Pancreas (tissue), 10 donors: ENCODE data around the gene GPR39. TPM values are rescaled to one million over a fixed set of nuclear protein-coding genes. Genes with fewer than 3 reads are reported as not detected.

ENCODE experiments used
- ATAC-seq, 4 donors: fragments of 200-7000 bp; cut with Tn5 transposase; one replicate each; pipeline versions ENCODE4 v1.8.0 to v1.9.1; 2020; ENCODE audit warnings: mild to moderate bottlenecking in 4 of 4, moderate library complexity in 4 of 4
- DNase-seq, 6 donors: peaks; one replicate each; pipeline ENCODE4 v3.0.0-alpha.2; 2020
- FAIRE-seq: peaks from 2 replicates; lab custom pipeline; 2012; peaks lifted over from hg19 to GRCh38; lab: Jason Lieb, UNC
- H3K27ac ChIP-seq, 4 donors: fragments of 200-600 bp; sonication (generic); 1 replicate in 3 of 4; 2 replicates in 1 of 4; pipeline versions ENCODE4 v1.5.0 to v1.8.0; 2020
- H3K27me3 ChIP-seq, 4 donors: fragments of 200-600 bp; one replicate each; pipeline ENCODE4 v1.8.0; 2021
- H3K36me3 ChIP-seq, 3 donors: fragments of 200-600 bp; sonication (generic) in 1 of 3; one replicate each; pipeline versions ENCODE4 v1.5.0 to v1.8.0; 2020 to 2021
- H3K4me1 ChIP-seq, 3 donors: fragments of 200-600 bp; one replicate each; pipeline ENCODE4 v1.8.0; 2021
- H3K4me3 ChIP-seq, 4 donors: fragments of 200-600 bp; sonication (generic) in 2 of 4; one replicate each; pipeline versions ENCODE4 v1.5.0 to v1.8.0; 2020 to 2021
- H3K9me3 ChIP-seq, 4 donors: fragments of 200-600 bp; one replicate each; pipeline ENCODE4 v1.8.0; 2021
- CTCF ChIP-seq, 4 donors: fragments of 200-600 bp; sonication (generic) in 3 of 4; IDR thresholded peaks; one replicate each; pipeline versions ENCODE4 v1.5.0 to v1.8.0; 2021; ENCODE audit warnings: antibody characterized with exemption in 4 of 4
- WGBS, 2 donors: extraction: QIAGEN DNeasy Blood & Tissue Kit; methylation state at CpG; one replicate each; pipeline ENCODE4 v1.1.7; 2013; 5-methylcytosine and 5-hydroxymethylcytosine counted together
- intact Hi-C, 3 donors: fragments of 100-400 bp; cut with DNase I; formaldehyde crosslinking; loops; one replicate each; pipeline versions ENCODE4 v1.11.1 to v1.14.2; 2022
- polyA plus RNA-seq, 2 donors: library from polyadenylated mRNA; stranded (reverse); fragments of 200-250 nt; gene quantifications; one replicate each; pipeline ENCODE4 v1.2.3, GENCODE V29; 2013
- total RNA-seq, 6 donors: library from RNA; stranded (reverse); fragmentation: NEBNext Ultra II Directional in 4 of 6; extraction: Animal tissue kit (Norgen Biotek cat#: 25700) in 4 of 6; gene quantifications; one replicate each; pipeline versions ENCODE4 v1.2.1 to v1.2.4, GENCODE V29; 2021 to 2023
- donor health status: healthy with polysubstance abuse.
- donor health status: DM: no; HTN: no; CAD: no; lungs with moderate emphysema.
- donor health status: DM: no; HTN: no; CAD: no.
- donor health status: control.
- donor health status: control.
- donor health status: Bipolar disorder and iron deficiency.
- donor health status: DM: yes; HTN: yes; CAD: no.
- donor health status: DM: no; HTN: no; CAD: no.
- donor health status: DM: no; HTN: no; CAD: no.
- donor health status: DM: yes; HTN: yes; CAD: no.

The GPR39 gene
- total and polyA plus RNA-seq, 8 donors: 2.3 to 8.1 (median 3.9) TPM

GRCh38 chr2:132503701-132504100 is 87.1 kb downstream of the GPR39 start:
- no peak overlapping the region for H3K27ac ChIP-seq
- no peaks in the 10 kb centered on the region for H3K4me1 ChIP-seq
- H3K4me3 ChIP-seq: no peak overlapping the region
- no peak for TF ChIP-seq CTCF (IDR thresholded peaks at IDR 0.05)
- no peak for FAIRE-seq
- no peak for DNase-seq
- no peaks in the 10 kb centered on the region for H3K9me3 ChIP-seq
- intact Hi-C loops: no loop called here
- 85 to 100% methylated on average over 1 of the region's 1 CpG for WGBS, 2 donors
- H3K36me3 ChIP-seq: no peaks in the 10 kb centered on the region
- no peaks in the 10 kb centered on the region for H3K27me3 ChIP-seq
- no peak for ATAC-seq

- 21 to 31% methylated on average over 2 of the region's 2 CpGs for WGBS, 2 donors
- intact Hi-C loops: no loop called here
- Histone ChIP-seq H3K36me3 (no peaks in the 10 kb centered on the region), H3K4me3 (no peak overlapping the region), H3K4me1 (peaks cover 0 to 8% (median 0%) of the 10 kb centered on the region in 3 donors), H3K27ac (peak overlapping the region in 1 of 4 donors; percentile 24), H3K27me3 (no peaks in the 10 kb centered on the region), H3K9me3 (no peaks in the 10 kb centered on the region)
- TF ChIP-seq CTCF (IDR thresholded peaks at IDR 0.05): no peak
- DNase-seq (peak; percentile 66 to 88 (median 82)), ATAC-seq (peak; percentile 90 to 95 (median 92)), FAIRE-seq (no peak)
Measured at GRCh38 chr2:132515010-132515409, 98.4 kb downstream of the GPR39 start.

GRCh38 chr2:132517386-132517785 is 100.8 kb downstream of the GPR39 start:
- H3K4me3 ChIP-seq: no peak overlapping the region
- H3K27ac ChIP-seq: no peak overlapping the region
- DNase-seq: no peak
- H3K4me1 ChIP-seq: peaks cover 0 to 8% (median 0%) of the 10 kb centered on the region in 3 donors
- FAIRE-seq: no peak
- H3K9me3 ChIP-seq: no peaks in the 10 kb centered on the region
- TF ChIP-seq CTCF (IDR thresholded peaks at IDR 0.05): no peak
- H3K27me3 ChIP-seq: no peaks in the 10 kb centered on the region
- no peaks in the 10 kb centered on the region for H3K36me3 ChIP-seq
- intact Hi-C loops: no loop called here
- 97 to 100% methylated on average over 1 of the region's 1 CpG for WGBS, 2 donors
- no peak for ATAC-seq

GRCh38 chr2:132518302-132518701 is 101.7 kb downstream of the GPR39 start:
- H3K4me3 ChIP-seq: no peak overlapping the region
- 82 to 84% methylated on average over 4 of the region's 4 CpGs for WGBS, 2 donors
- H3K9me3 ChIP-seq: no peaks in the 10 kb centered on the region
- no peak for TF ChIP-seq CTCF (IDR thresholded peaks at IDR 0.05)
- H3K36me3 ChIP-seq: no peaks in the 10 kb centered on the region
- no peak for DNase-seq
- ATAC-seq: no peak
- intact Hi-C loops: no loop called here
- H3K4me1 ChIP-seq: peaks cover 0 to 8% (median 0%) of the 10 kb centered on the region in 3 donors
- FAIRE-seq: no peak
- no peak overlapping the region for H3K27ac ChIP-seq
- no peaks in the 10 kb centered on the region for H3K27me3 ChIP-seq

- Histone ChIP-seq H3K4me1 (peaks cover 0 to 8% (median 0%) of the 10 kb centered on the region in 3 donors), H3K9me3 (no peaks in the 10 kb centered on the region), H3K36me3 (no peaks in the 10 kb centered on the region), H3K27me3 (no peaks in the 10 kb centered on the region), H3K27ac (no peak overlapping the region), H3K4me3 (no peak overlapping the region)
- intact Hi-C loops: no loop called here
- 79 to 91% methylated on average over 3 of the region's 3 CpGs for WGBS, 2 donors
- TF ChIP-seq CTCF (IDR thresholded peaks at IDR 0.05): no peak
- DNase-seq: no peak
- no peak for ATAC-seq
- FAIRE-seq: no peak
Measured at GRCh38 chr2:132519566-132519965, 103.0 kb downstream of the GPR39 start.
